ENCODE data around the gene SPDYE1.
"Not testable (repeated sequence)": the region's sequence is repeated elsewhere in the genome, so short reads cannot be mapped to it uniquely, and the experiment has no call there.

- TF ChIP-seq CTCF (IDR thresholded peaks at IDR 0.05; ENCODE audit: insufficient read depth, low read depth, low read length); EZH2 (IDR thresholded peaks at IDR 0.05; ENCODE audit: insufficient read depth, low read length): not testable (repeated sequence)
Observed at GRCh38 chr7:43970698-43971097, 27.0 kb upstream of the SPDYE1 start.
